Measurements from ENCODE around the gene TMEM8B. TPM values are rescaled to one million over a fixed set of nuclear protein-coding genes. Genes with fewer than 3 reads are reported as not detected.

TMEM8B gene
- total RNA-seq, 1 donor from 2014 or later: 9.0 TPM

DNA sequence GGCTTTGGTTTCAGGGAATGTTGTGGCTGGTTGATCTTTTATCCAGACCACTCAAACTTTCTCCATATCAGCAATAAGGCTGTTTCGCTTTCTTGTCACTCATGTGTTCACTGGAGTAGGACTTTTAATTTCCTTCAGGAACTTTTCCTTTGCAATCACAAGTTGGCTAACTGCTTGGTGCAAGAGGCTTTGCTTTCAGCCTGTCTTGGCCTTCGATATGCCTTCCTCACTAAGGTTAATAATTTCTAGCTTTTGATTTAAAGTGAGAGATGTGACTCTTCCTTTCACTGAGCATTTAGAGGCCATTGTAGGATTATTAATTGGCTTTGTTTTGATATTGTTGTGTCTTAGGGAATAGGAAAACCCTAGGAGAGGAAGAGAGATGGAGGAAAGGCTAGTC, 70.0 kb downstream of the TMEM8B start:
- TF ChIP-seq, protein P1, sequence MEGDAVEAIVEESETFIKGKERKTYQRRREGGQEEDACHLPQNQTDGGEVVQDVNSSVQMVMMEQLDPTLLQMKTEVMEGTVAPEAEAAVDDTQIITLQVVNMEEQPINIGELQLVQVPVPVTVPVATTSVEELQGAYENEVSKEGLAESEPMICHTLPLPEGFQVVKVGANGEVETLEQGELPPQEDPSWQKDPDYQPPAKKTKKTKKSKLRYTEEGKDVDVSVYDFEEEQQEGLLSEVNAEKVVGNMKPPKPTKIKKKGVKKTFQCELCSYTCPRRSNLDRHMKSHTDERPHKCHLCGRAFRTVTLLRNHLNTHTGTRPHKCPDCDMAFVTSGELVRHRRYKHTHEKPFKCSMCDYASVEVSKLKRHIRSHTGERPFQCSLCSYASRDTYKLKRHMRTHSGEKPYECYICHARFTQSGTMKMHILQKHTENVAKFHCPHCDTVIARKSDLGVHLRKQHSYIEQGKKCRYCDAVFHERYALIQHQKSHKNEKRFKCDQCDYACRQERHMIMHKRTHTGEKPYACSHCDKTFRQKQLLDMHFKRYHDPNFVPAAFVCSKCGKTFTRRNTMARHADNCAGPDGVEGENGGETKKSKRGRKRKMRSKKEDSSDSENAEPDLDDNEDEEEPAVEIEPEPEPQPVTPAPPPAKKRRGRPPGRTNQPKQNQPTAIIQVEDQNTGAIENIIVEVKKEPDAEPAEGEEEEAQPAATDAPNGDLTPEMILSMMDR (IDR thresholded peaks at IDR 0.05; ENCODE audit: unreplicated experiment): no peak
- peaks cover 13% of the 10 kb centered on the region for H3K4me1 Mint-ChIP-seq (ENCODE audit: unreplicated experiment)
- no peak for DNase-seq (ENCODE audit: low spot score)
- no peak overlapping the region for H3K4me3 Mint-ChIP-seq (ENCODE audit: unreplicated experiment)
- no peaks in the 10 kb centered on the region for H3K9me3 Mint-ChIP-seq (ENCODE audit: unreplicated experiment)
- peak overlapping the region; percentile 40 for H3K27ac Mint-ChIP-seq (ENCODE audit: unreplicated experiment)
- H3K36me3 Mint-ChIP-seq (ENCODE audit: low read depth, unreplicated experiment): no peaks in the 10 kb centered on the region
- H3K27me3 Mint-ChIP-seq (ENCODE audit: unreplicated experiment): peaks cover 4% of the 10 kb centered on the region

- Mint-ChIP-seq H3K4me1 (ENCODE audit: unreplicated experiment) (peaks cover 49% of the 10 kb centered on the region), H3K4me3 (ENCODE audit: unreplicated experiment) (no peak overlapping the region), H3K36me3 (ENCODE audit: low read depth, unreplicated experiment) (no peaks in the 10 kb centered on the region), H3K27me3 (ENCODE audit: unreplicated experiment) (peaks cover 18% of the 10 kb centered on the region), H3K27ac (ENCODE audit: unreplicated experiment) (no peak overlapping the region), H3K9me3 (ENCODE audit: unreplicated experiment) (no peaks in the 10 kb centered on the region)
- TF ChIP-seq, protein P1 (IDR thresholded peaks at IDR 0.05; ENCODE audit: unreplicated experiment): peak; percentile 94
- DNase-seq (ENCODE audit: low spot score): peak; percentile 45
These were observed 74.0 kb downstream of the TMEM8B start for GRCh38 chr9:35903049-35903448.

DNA sequence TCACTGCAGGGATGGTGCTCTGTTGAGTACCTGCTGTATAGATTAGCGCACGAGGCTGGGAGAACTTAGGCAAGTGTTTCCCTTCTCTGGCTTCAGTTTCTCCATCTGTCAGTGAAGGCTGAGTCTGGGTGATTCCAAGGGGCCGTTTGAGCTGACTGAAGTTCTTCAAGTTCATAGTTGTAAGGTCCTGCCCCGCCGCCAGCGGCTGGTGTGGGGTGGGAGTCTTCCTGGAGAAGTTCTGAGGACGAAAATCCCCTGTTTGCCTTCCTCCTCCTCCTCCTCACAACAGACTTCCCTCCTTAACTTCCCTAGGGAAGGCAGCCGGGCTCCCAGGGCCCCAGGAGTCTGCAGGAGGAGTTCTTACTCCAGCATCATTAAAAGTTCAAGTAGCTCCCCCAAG, 75.3 kb downstream of the TMEM8B start:
- DNase-seq (ENCODE audit: low spot score): no peak
- Mint-ChIP-seq H3K4me3 (ENCODE audit: unreplicated experiment) (no peak overlapping the region), H3K27me3 (ENCODE audit: unreplicated experiment) (peaks cover 31% of the 10 kb centered on the region), H3K4me1 (ENCODE audit: unreplicated experiment) (peaks cover 58% of the 10 kb centered on the region), H3K9me3 (ENCODE audit: unreplicated experiment) (no peaks in the 10 kb centered on the region), H3K27ac (ENCODE audit: unreplicated experiment) (peak overlapping the region; percentile 67), H3K36me3 (ENCODE audit: low read depth, unreplicated experiment) (no peaks in the 10 kb centered on the region)
- TF ChIP-seq, protein P1 (IDR thresholded peaks at IDR 0.05; ENCODE audit: unreplicated experiment): no peak

DNA sequence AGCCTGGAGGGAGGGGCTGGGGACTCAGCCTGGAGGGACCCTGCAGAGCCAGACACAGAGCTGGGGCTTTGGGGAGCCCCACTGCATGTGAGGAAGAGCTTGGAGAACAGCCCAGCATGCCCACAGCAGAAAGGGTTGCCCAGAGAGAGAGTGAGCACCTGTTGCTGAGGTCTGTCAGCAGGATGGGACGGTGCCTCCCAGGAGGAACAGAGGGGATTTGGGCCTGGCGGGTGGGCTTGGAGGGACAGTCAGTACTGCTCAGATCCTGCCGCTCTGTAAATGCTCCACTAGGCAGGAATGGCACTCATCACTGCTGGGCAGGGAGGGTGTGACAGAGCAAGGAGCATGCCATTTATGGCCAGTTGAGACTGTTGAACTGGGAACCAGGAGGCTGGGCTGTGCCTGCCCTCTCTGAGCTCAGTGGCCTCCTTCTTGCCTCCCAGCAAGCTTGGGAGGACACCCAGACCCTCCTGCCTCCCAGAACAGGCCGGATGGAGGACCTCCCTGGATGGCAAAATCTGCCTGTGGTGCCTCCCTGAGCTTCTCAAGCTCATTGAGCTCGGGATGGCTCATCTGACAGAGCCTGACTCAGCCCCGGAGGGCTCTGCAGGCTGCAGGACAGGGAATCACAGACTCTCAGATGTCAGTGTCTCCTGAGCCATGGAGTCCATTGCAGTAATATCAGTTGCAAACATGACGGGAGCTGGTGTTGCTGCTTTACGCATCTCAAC, 76.2 kb downstream of the TMEM8B start:
- DNase-seq (ENCODE audit: low spot score): no peak
- H3K27ac Mint-ChIP-seq (ENCODE audit: unreplicated experiment): peak overlapping the region; percentile 75

More for the DNA sequence above, 76.2 kb downstream of the TMEM8B start:
- peak overlapping the region; percentile 51 for H3K4me3 Mint-ChIP-seq (ENCODE audit: unreplicated experiment)
- H3K27me3 Mint-ChIP-seq (ENCODE audit: unreplicated experiment): peaks cover 33% of the 10 kb centered on the region
- TF ChIP-seq, protein P1 (IDR thresholded peaks at IDR 0.05; ENCODE audit: unreplicated experiment): no peak
- H3K4me1 Mint-ChIP-seq (ENCODE audit: unreplicated experiment): peaks cover 66% of the 10 kb centered on the region
- H3K36me3 Mint-ChIP-seq (ENCODE audit: low read depth, unreplicated experiment): peaks cover 3% of the 10 kb centered on the region
- H3K9me3 Mint-ChIP-seq (ENCODE audit: unreplicated experiment): no peaks in the 10 kb centered on the region
